A172 (cell line): Measurements from ENCODE around the gene PCNX3. TPM values are rescaled to one million over a fixed set of nuclear protein-coding genes. Genes with fewer than 3 reads are reported as not detected.
A peak's percentile ranks its signal among the peaks of the same experiment; 100 is the strongest.
"Not testable (repeated sequence)": the region's sequence is repeated elsewhere in the genome, so short reads cannot be mapped to it uniquely, and the experiment has no call there.

Experiments used
- DNase-seq: peaks from one replicate; pipeline ENCODE4 v3.0.0-alpha.2; 2015; ENCODE audit warnings: low spot score
- total RNA-seq: library from RNA; depleted of rRNA; stranded (reverse); fragments of >200 nt; shearing (Covaris generic); gene quantifications from 2 replicates; pipeline ENCODE4 v1.2.3, GENCODE V29; 2014

Gene PCNX3
- total RNA-seq, 1 experiment from 2014 or later: 20.1 TPM

DNA sequence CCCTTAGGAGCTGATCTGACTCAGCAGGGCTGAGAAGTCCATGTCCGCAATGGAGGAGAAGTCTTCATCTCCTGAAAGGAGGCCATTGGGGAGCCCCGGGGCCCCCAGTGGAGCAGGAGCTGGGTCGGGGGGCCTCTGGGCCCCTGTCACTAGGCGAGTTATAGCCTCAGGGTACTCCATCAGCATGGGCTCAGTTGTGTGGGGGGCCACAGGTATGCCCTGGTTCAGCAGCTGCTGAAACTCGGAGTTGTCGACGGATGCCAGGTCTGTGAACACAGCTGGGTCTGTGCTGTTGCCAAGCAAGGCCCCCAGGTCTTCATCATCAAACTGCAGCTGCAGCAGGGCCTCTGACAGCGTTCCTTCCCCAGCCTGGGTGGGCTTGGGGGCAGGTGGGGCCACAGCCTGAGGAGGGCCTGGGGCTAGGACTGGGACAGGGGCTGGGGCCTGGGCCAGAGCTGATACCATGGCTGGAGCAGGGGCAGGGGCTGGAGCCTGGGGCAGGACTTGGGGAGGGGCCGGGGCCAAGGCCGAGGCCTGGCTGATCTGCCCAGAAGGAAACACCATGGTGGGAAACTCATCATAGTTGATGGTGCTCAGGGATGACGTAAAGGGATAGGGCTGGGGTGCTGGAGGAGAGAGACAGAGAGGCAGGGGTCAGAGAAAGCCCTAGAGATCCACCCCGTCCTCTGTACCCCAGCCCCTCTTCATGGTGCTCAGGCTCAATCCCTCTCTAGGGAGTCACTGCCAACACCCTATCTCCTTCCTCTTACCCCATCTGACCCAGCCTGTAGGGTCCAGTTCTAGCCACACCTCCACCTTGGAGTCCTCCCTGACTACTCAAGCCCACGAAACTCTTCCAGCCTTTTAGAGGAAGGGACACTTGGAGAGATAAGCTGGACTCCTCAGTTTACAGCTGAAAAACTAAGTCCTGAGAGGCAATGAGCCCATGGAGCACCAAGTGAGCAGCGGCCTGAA lies 39.1 kb downstream of the PCNX3 start:
- DNase-seq: no peak

- no peak for DNase-seq
Measured at GRCh38 chr11:65655570-65656332, 40.2 kb downstream of the PCNX3 start.

- DNase-seq: no peak
Measured at GRCh38 chr11:65657426-65657825, 41.9 kb downstream of the PCNX3 start.

- no peak for DNase-seq
Measured at GRCh38 chr11:65658174-65659021, 42.8 kb downstream of the PCNX3 start.

- DNase-seq: no peak
Measured at GRCh38 chr11:65660038-65660437, 44.5 kb downstream of the PCNX3 start.

- not testable (repeated sequence) for DNase-seq
Measured at GRCh38 chr11:65660908-65661307, 45.3 kb downstream of the PCNX3 start.

GRCh38 chr11:65661599-65662246 lies 46.1 kb downstream of the PCNX3 start:
- no peak for DNase-seq

- peak; percentile 14 for DNase-seq
Measured at GRCh38 chr11:65662247-65662798, 46.7 kb downstream of the PCNX3 start.

DNA sequence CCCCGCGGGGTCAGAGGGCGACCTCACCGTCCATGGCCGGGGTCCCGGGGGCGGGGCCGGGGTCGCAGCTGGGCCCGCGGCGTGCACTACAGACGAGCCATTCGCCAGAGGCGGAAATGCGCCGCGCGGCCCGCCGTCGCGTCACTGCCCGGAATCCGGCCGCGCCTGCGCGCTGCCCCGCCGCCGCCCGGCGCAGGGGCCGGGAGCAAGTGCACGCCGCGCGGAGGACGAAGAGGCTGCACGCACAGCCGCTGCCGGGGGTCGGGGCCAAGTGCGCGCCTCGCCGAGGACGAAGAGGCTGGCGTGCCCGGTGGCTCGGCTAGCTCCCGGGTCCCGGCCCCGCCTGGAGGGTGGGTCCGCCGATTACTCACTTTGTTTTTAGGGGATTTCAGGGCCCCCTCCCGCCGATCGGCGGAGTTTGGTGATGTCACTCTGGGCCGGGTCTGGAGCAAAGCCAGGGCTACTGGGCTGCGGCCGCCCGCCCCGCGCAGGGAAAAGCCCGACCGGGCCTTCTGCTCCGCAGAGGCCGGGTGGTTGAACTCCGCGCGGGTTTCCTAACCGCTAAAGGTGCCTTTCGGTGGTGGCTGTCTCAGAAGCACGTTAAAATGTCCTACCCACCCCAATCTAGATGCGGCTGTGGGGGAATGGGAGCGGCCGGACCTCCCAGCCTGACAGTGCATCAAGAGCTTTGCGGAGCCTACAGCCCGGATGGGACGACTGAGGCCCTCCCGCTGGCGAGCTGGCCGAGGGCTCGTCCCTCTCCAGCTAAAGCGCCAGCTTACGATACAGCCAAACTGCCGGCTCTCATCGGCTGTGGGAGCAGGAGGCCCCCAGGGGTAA lies 47.4 kb downstream of the PCNX3 start, which contains the start of gene RELA:
RELA (minus strand) TSS at position 118 of the 840 bp plus-strand sequence; CDS start at position 34, 84 bp downstream.
- peak; percentile 79 for DNase-seq

- DNase-seq: peak; percentile 11
Measured at GRCh38 chr11:65663639-65664200, 48.1 kb downstream of the PCNX3 start.

- DNase-seq: no peak
Measured at GRCh38 chr11:65672180-65672860, 56.7 kb downstream of the PCNX3 start.

DNA sequence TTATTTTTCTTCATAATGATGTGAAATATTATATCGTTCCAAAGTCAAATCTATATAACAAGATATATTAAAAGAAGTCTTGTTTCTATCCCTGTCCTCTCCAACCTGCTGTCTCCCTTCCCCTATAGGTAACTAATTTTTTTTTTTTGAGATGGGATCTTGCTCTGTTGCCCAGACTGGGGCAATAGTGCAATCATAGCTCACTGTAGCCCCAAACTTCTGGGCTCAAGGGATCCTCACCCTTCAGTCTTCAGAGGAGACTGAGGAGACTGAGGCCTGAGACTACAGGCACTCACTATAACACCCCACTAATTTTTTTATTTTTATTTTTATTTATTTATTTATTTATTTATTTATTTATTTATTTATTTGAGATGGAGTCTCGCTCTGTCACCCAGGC lies 57.4 kb downstream of the PCNX3 start:
- DNase-seq: no peak

GRCh38 chr11:65680192-65680743 lies 64.7 kb downstream of the PCNX3 start:
- DNase-seq: no peak

DNA sequence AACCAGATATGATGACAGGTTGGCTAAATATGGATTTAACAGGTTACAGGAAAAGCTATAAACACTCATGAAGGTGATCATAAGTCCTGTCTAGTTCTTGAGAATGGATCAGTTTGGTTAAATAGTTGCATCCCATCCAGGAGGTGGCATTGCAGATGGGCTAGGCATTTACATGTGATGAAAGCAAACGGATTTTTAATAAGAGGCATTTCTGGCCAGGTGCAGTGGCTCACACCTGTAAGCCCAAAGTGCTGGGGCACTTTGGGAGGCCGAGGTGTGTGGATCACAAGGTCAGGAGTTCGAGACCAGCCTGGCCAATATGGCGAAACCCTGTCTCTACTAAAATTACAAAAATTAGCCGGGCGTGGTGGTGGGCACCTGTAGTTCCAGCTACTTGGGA lies 67.9 kb downstream of the PCNX3 start:
- DNase-seq: not testable (repeated sequence)

- no peak for DNase-seq
Measured at GRCh38 chr11:65685981-65686380, 70.4 kb downstream of the PCNX3 start.
